ENCODE results near the gene PIP4P1. TPM values are rescaled to one million over a fixed set of nuclear protein-coding genes. Genes with fewer than 3 reads are reported as not detected.

PIP4P1 gene
- total RNA-seq, 1 donor from 2014 or later = 36.8 TPM

DNA sequence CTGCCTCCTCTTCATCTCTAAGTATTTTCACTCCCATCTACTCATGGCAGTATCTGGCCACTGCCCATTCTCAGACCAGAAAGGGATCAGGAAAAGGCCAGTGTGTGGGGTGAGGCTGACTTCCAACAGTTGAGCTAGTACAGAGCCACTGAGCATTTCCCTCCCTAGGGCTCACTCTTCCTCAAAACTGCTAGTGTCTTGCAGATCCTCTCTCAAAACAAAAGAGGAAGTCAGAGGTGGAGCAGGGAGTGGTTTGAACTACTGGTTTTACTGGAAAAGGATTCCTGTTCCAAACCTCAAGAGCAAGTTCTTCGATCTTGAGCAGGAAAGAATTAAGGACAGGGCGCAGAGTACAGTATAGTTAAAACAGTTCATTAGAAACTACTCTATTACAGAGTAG, 32.4 kb upstream of the PIP4P1 start:
- Mint-ChIP-seq H3K36me3 (ENCODE audit: low read depth, unreplicated experiment) (no peaks in the 10 kb centered on the region), H3K9me3 (ENCODE audit: unreplicated experiment) (no peaks in the 10 kb centered on the region), H3K27ac (ENCODE audit: unreplicated experiment) (peak overlapping the region; percentile 26), H3K4me3 (ENCODE audit: unreplicated experiment) (no peak overlapping the region), H3K27me3 (ENCODE audit: unreplicated experiment) (peaks cover 7% of the 10 kb centered on the region), H3K4me1 (ENCODE audit: unreplicated experiment) (peaks cover 42% of the 10 kb centered on the region)
- TF ChIP-seq, protein P1, sequence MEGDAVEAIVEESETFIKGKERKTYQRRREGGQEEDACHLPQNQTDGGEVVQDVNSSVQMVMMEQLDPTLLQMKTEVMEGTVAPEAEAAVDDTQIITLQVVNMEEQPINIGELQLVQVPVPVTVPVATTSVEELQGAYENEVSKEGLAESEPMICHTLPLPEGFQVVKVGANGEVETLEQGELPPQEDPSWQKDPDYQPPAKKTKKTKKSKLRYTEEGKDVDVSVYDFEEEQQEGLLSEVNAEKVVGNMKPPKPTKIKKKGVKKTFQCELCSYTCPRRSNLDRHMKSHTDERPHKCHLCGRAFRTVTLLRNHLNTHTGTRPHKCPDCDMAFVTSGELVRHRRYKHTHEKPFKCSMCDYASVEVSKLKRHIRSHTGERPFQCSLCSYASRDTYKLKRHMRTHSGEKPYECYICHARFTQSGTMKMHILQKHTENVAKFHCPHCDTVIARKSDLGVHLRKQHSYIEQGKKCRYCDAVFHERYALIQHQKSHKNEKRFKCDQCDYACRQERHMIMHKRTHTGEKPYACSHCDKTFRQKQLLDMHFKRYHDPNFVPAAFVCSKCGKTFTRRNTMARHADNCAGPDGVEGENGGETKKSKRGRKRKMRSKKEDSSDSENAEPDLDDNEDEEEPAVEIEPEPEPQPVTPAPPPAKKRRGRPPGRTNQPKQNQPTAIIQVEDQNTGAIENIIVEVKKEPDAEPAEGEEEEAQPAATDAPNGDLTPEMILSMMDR (IDR thresholded peaks at IDR 0.05; ENCODE audit: unreplicated experiment) = no peak
- no peak for DNase-seq (ENCODE audit: low spot score)

DNA sequence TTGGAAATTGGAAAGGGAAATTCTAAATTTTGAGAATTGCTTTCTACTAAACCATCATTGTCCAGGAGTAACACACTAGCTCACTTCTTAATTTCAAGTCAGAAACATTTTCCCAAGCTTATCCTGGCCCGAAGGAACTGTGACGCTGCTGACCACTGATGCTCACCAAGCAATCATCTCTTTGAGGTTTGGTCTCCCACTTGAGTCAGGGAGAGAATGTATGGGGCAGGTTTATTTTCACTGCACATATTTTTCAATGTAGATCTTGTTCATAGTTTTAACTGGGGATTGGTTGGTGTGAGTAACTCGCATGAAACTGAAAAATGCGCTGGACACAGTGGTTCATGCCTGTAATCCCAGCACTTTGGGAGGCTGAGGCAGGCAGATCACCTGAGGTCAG, 31.3 kb upstream of the PIP4P1 start:
- Mint-ChIP-seq H3K4me3 (ENCODE audit: unreplicated experiment) (no peak overlapping the region), H3K27me3 (ENCODE audit: unreplicated experiment) (peaks cover 7% of the 10 kb centered on the region), H3K4me1 (ENCODE audit: unreplicated experiment) (peaks cover 41% of the 10 kb centered on the region), H3K27ac (ENCODE audit: unreplicated experiment) (no peak overlapping the region), H3K36me3 (ENCODE audit: low read depth, unreplicated experiment) (no peaks in the 10 kb centered on the region), H3K9me3 (ENCODE audit: unreplicated experiment) (no peaks in the 10 kb centered on the region)
- TF ChIP-seq, protein P1 (IDR thresholded peaks at IDR 0.05; ENCODE audit: unreplicated experiment) = no peak
- no peak for DNase-seq (ENCODE audit: low spot score)

DNA sequence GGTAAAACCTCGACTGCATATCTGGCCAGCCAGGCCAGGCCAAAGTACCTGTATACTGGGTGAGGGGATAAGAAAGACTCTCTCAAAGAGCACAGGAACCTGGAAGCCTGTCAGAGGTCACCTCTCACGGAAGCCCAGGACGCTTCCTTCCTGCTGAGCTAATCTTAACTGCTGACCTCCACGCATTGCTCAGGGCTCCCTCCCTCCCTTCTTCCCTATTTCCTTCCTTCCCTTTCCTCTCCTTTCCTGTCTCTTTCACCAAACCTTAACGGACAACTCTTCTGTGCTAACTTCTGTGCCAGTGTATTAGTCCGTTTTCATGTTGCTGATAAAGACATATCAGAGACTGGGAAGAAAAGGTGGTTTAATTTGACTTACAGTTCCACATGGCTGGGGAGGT, 29.3 kb upstream of the PIP4P1 start:
- Mint-ChIP-seq H3K27ac (ENCODE audit: unreplicated experiment) (peak overlapping the region; percentile 65), H3K36me3 (ENCODE audit: low read depth, unreplicated experiment) (no peaks in the 10 kb centered on the region), H3K9me3 (ENCODE audit: unreplicated experiment) (no peaks in the 10 kb centered on the region), H3K4me1 (ENCODE audit: unreplicated experiment) (peaks cover 48% of the 10 kb centered on the region), H3K4me3 (ENCODE audit: unreplicated experiment) (peak overlapping the region; percentile 33), H3K27me3 (ENCODE audit: unreplicated experiment) (peaks cover 6% of the 10 kb centered on the region)
- no peak for DNase-seq (ENCODE audit: low spot score)
- TF ChIP-seq, protein P1 (IDR thresholded peaks at IDR 0.05; ENCODE audit: unreplicated experiment) = no peak

DNA sequence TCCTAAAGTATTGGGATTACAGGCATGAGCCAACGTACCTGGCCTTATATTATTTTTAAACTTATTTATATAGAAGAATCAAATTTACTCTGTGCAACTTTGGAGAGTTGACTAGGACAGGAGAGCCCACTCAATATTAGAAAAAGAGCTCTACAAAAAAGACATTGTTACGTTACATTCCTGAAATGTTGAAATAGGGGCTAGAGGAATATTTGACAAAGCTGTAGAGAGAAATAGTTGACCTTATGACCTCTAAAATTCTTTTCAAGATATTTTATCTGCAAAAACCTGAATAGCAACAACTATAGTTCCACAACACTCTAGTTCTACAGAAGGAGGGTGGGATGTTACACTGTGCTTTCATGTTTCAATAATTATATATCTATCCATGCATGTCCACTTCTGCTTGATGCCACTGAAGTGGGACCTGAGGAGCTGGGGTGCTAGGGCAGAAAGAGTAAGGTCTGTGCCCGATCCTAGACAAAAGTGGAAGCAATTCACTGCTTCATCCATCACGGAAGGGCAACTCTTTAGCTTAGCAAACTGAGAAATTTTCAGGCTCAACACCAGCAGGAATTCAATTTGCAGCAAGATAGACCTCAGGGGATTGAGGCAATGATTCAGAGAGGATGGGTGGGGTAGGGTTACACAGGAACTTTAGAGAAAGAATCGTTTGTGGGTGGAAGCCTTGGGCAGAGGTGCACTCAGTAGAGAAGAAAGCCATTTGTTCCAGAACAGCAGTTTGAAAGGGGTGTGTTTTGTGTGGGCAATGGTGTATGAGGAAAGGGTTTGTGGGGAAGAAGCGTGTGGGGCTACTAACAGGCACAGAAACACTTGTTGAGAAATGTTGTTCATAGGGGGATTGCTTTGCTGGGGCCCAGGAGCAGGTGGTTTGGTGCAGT, 28.1 kb upstream of the PIP4P1 start:
- H3K36me3 Mint-ChIP-seq (ENCODE audit: low read depth, unreplicated experiment) = no peaks in the 10 kb centered on the region
- H3K4me3 Mint-ChIP-seq (ENCODE audit: unreplicated experiment) = no peak overlapping the region
- TF ChIP-seq, protein P1 (IDR thresholded peaks at IDR 0.05; ENCODE audit: unreplicated experiment) = no peak
- DNase-seq (ENCODE audit: low spot score) = no peak
- H3K27ac Mint-ChIP-seq (ENCODE audit: unreplicated experiment) = peak overlapping the region; percentile 4
- peaks cover 47% of the 10 kb centered on the region for H3K4me1 Mint-ChIP-seq (ENCODE audit: unreplicated experiment)
- no peaks in the 10 kb centered on the region for H3K9me3 Mint-ChIP-seq (ENCODE audit: unreplicated experiment)
- H3K27me3 Mint-ChIP-seq (ENCODE audit: unreplicated experiment) = peaks cover 6% of the 10 kb centered on the region

DNA sequence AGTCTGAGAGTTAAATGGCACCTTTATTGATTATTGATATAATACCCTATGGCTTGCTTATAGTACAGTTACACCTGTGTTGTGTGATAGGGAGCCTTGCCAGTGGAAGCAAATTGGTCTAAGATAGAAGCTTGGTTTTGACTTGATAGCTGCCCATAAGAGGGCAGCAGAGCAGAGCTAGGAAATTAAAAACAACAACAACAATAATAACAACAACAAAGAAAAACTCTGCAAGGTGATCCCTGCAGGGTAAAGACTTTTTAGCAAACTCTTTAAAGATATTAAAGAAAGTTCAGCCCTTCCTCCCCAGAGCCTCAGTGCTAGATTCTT, 26.1 kb upstream of the PIP4P1 start:
- Mint-ChIP-seq H3K36me3 (ENCODE audit: low read depth, unreplicated experiment) (no peaks in the 10 kb centered on the region), H3K4me3 (ENCODE audit: unreplicated experiment) (no peak overlapping the region), H3K27ac (ENCODE audit: unreplicated experiment) (no peak overlapping the region), H3K4me1 (ENCODE audit: unreplicated experiment) (peaks cover 46% of the 10 kb centered on the region), H3K27me3 (ENCODE audit: unreplicated experiment) (peaks cover 6% of the 10 kb centered on the region), H3K9me3 (ENCODE audit: unreplicated experiment) (no peaks in the 10 kb centered on the region)
- TF ChIP-seq, protein P1 (IDR thresholded peaks at IDR 0.05; ENCODE audit: unreplicated experiment) = no peak
- DNase-seq (ENCODE audit: low spot score) = no peak

All from endothelial cell (in vitro differentiated cells).